Mammary epithelial cell (primary cell): ENCODE measurements around the gene TMED8.

Source experiments
- CTCF ChIP-seq, 2 donors: IDR thresholded peaks in 1 of 2; conservative IDR thresholded peaks in 1 of 2; 2 replicates each; pipeline ENCODE4 v1.5.1; 2011 to 2012; ENCODE audit warnings: inconsistent platforms in 2 of 2, low read length in 2 of 2, mild to moderate bottlenecking in 2 of 2, control low read depth in 1 of 2, low read depth in 1 of 2; ENCODE audit not compliant: insufficient read depth in 1 of 2; ENCODE audit errors: extremely low read depth in 1 of 2
- EZH2 ChIP-seq: IDR thresholded peaks from 2 replicates; pipeline ENCODE4 v1.6.1; 2012; ENCODE audit warnings: low read length, inconsistent platforms, borderline replicate concordance

GRCh38 chr14:77421201-77421600, 44.3 kb upstream of the TMED8 start:
- no peak for TF ChIP-seq CTCF (conservative IDR thresholded peaks at IDR 0.05 in 1 of 2, IDR thresholded peaks at IDR 0.05 in 1 of 2; ENCODE audit: extremely low read depth in 1 of 2, insufficient read depth in 1 of 2, low read depth in 1 of 2, low read length in 2 of 2)
- TF ChIP-seq EZH2: no peak
